ENCODE data around the gene PKNOX2. TPM values are rescaled to one million over a fixed set of nuclear protein-coding genes. Genes with fewer than 3 reads are reported as not detected.

The PKNOX2 gene
- total RNA-seq, 6 experiments from 2014 or later, result 0.09 to 0.31 (median 0.14) TPM

DNA sequence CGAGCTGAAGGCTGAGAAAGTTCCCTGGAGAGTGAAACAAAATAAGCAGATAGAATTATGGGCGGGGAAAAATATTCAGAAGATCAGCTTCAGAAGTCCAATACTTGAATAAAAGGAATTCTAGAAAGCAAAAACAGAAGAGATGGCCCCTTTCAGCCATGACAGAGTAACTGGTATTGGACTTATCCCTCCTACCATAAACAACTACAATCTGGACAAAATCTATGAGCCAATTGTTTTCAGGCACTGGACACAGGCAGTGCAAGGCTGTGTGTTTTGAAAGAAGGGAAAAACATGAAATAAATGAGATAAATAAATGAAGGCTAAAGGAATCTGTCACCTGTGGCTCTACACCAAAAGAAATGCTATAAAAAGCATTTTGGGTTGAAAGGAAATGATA, 305.8 kb downstream of the PKNOX2 start:
- ATAC-seq (no peak), DNase-seq (no peak)
- no peak overlapping the region for H3K4me3 ChIP-seq
- TF ChIP-seq, protein P1, sequence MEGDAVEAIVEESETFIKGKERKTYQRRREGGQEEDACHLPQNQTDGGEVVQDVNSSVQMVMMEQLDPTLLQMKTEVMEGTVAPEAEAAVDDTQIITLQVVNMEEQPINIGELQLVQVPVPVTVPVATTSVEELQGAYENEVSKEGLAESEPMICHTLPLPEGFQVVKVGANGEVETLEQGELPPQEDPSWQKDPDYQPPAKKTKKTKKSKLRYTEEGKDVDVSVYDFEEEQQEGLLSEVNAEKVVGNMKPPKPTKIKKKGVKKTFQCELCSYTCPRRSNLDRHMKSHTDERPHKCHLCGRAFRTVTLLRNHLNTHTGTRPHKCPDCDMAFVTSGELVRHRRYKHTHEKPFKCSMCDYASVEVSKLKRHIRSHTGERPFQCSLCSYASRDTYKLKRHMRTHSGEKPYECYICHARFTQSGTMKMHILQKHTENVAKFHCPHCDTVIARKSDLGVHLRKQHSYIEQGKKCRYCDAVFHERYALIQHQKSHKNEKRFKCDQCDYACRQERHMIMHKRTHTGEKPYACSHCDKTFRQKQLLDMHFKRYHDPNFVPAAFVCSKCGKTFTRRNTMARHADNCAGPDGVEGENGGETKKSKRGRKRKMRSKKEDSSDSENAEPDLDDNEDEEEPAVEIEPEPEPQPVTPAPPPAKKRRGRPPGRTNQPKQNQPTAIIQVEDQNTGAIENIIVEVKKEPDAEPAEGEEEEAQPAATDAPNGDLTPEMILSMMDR (IDR thresholded peaks at IDR 0.05), result no peak
- no peak for TF ChIP-seq POLR2A (IDR thresholded peaks at IDR 0.05)
- no peaks in the 10 kb centered on the region for H3K36me3 ChIP-seq
- intact Hi-C loops (cut with DNase I), result no loop called here
- no peak overlapping the region for H3K27ac ChIP-seq
- no peaks in the 10 kb centered on the region for H3K4me1 ChIP-seq
- H3K9me3 ChIP-seq, result no peaks in the 10 kb centered on the region
- no peaks in the 10 kb centered on the region for H3K27me3 ChIP-seq
- WGBS (ENCODE audit: insufficient coverage, low coverage, low lambda C conversion rate, missing lambda C conversion rate), result 59% methylated on average over 2 of the region's 2 CpGs

DNA sequence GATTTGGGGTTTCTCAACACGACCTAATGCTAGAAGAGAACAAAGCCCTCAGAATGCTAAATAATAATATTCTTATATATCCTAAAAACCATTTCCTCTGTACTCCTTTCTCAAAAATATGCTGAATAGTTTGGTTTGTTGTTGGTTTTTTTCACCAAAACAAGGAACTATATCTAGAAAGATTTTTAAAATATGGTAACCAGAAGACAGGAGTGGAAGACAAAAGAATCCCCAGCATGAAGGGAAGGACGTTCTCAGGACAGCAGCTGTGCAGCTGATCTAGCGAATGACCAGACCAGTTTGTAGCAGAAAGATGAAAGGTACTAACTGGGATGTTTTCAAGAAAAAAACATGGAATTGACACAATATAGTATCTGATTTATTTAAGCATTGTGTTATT, 312.2 kb downstream of the PKNOX2 start:
- Histone ChIP-seq H3K4me1 (no peaks in the 10 kb centered on the region), H3K9me3 (no peaks in the 10 kb centered on the region), H3K4me3 (no peak overlapping the region), H3K36me3 (no peaks in the 10 kb centered on the region), H3K27ac (no peak overlapping the region), H3K27me3 (no peaks in the 10 kb centered on the region)
- DNase-seq (no peak), ATAC-seq (no peak)
- TF ChIP-seq POLR2A (IDR thresholded peaks at IDR 0.05), result no peak
- TF ChIP-seq, protein P1 (IDR thresholded peaks at IDR 0.05), result no peak
- intact Hi-C loops (cut with DNase I), result no loop called here
- whole genome bisulfite sequencing (ENCODE audit: insufficient coverage, low coverage, low lambda C conversion rate, missing lambda C conversion rate), result 42% methylated on average over 3 of the region's 3 CpGs

DNA sequence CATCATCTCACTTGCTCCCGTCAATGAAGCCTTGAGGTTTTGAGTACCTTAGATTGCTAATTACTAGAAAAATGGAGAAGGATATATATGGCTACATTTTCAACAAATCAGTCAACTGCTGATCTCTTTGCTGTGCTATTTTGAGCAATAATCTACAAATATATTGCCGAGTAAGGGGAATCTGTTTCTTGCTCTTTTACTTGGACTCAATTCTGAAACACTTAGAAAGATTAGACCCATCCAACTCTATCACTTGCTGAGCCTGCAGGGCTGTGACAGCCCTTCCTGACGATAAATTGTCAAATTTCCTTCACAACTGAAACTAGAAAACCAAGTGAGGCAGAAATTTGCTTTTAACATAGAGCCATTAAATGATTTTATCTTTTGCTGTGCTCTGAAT, 314.6 kb downstream of the PKNOX2 start:
- H3K4me1 ChIP-seq, result no peaks in the 10 kb centered on the region
- H3K9me3 ChIP-seq, result no peaks in the 10 kb centered on the region
- ATAC-seq, result no peak
- no peak overlapping the region for H3K27ac ChIP-seq
- H3K27me3 ChIP-seq, result no peaks in the 10 kb centered on the region
- WGBS (ENCODE audit: insufficient coverage, low coverage, low lambda C conversion rate, missing lambda C conversion rate), result 61% methylated on average over 3 of the region's 3 CpGs
- intact Hi-C loops (cut with DNase I), result no loop called here
- H3K36me3 ChIP-seq, result no peaks in the 10 kb centered on the region
- DNase-seq, result no peak
- TF ChIP-seq POLR2A (IDR thresholded peaks at IDR 0.05), result no peak
- TF ChIP-seq, protein P1 (IDR thresholded peaks at IDR 0.05), result no peak
- no peak overlapping the region for H3K4me3 ChIP-seq

DNA sequence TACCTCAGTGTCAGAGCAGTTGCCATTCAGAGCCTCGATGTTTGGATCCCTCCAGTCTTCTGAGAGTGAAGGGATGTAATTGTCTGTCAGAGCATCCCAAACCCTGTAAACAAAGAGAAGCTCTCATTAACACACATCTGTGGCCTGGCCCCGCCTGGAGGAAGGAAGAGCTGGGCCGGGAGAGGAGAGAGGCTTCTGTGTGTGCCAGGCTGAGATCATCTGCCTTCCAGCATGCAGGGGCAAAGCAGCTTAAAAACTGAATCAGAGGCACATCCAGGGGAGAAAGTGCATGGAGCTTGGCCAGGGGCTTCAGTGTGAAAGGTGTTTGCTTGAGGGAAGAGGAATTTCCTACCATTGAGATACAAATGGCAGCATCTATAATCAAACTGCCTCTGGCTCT, 317.0 kb downstream of the PKNOX2 start:
- Histone ChIP-seq H3K36me3 (no peaks in the 10 kb centered on the region), H3K4me3 (no peak overlapping the region), H3K27me3 (no peaks in the 10 kb centered on the region), H3K4me1 (no peaks in the 10 kb centered on the region), H3K27ac (no peak overlapping the region), H3K9me3 (no peaks in the 10 kb centered on the region)
- DNase-seq (no peak), ATAC-seq (no peak)
- TF ChIP-seq POLR2A (IDR thresholded peaks at IDR 0.05), result no peak
- TF ChIP-seq, protein P1 (IDR thresholded peaks at IDR 0.05), result no peak
- 50% methylated on average over 1 of the region's 3 CpGs for WGBS (ENCODE audit: insufficient coverage, low coverage, low lambda C conversion rate, missing lambda C conversion rate)
- intact Hi-C loops (cut with DNase I), result no loop called here

Small RNA genes lying within 50 kb of the gene (small RNA-seq; reads per million reads assigned to genes)
- gene RNU6-321P, result 0 reads per million in 2 experiments

Other genes with a start within 250 kb of the PKNOX2 start
- under 1 TPM in 1 of 6 experiments, not detected in 5; 0.18 TPM for gene HEPN1, start 245.5 kb upstream of the PKNOX2 start, total RNA-seq
- gene HEPACAM, start 228.7 kb upstream of the PKNOX2 start, total RNA-seq, result 10 to 100 TPM in 1 of 6 experiments, 1 to 10 TPM in 4, under 1 TPM in 1; 0.30 to 30.8 (median 2.3) TPM
- gene CCDC15, start 210.5 kb upstream of the PKNOX2 start, total RNA-seq, result 1 to 10 TPM in 2 of 6 experiments, under 1 TPM in 4; 0.57 to 1.8 (median 0.70) TPM
- gene SLC37A2, start 101.4 kb upstream of the PKNOX2 start, total RNA-seq, result 10 to 100 TPM in 1 of 6 experiments, 1 to 10 TPM in 5; 3.4 to 14.2 (median 4.7) TPM
- gene TMEM218, start 53.1 kb upstream of the PKNOX2 start, total RNA-seq, result 10 to 100 TPM in 4 of 6 experiments, 1 to 10 TPM in 2; 7.4 to 13.5 (median 10.5) TPM